RPMI8226 (cell line): ENCODE results near the gene SHOC2.

Experiments
- DNase-seq: peaks from one replicate; pipeline ENCODE4 v3.0.0-alpha.2; 2015

Gene SHOC2

GRCh38 chr10:110919349-110919931 lies at the start of gene SHOC2:
Gene SHOC2 (plus strand): TSS chr10:110919604. CDS start chr10:110964359, 44,755 bp downstream.
- DNase-seq, result peak; percentile 98

- DNase-seq, result no peak
Measured at GRCh38 chr10:110870823-110871297, 48.5 kb upstream of the SHOC2 start.

- DNase-seq, result peak; percentile 91
Measured at GRCh38 chr10:110871298-110872084, 47.9 kb upstream of the SHOC2 start, which contains the start of gene PDCD4. Gene PDCD4 (plus strand): TSS chr10:110871928. CDS start chr10:110876028, 4,100 bp downstream.

- DNase-seq, result peak; percentile 79
Measured at GRCh38 chr10:110872145-110872983, 47.0 kb upstream of the SHOC2 start.

- DNase-seq, result no peak
Measured at GRCh38 chr10:110872984-110873923, 46.1 kb upstream of the SHOC2 start.

GRCh38 chr10:110873951-110874350 lies 45.5 kb upstream of the SHOC2 start:
- no peak for DNase-seq

- DNase-seq, result no peak
Measured at GRCh38 chr10:110876000-110876399, 43.4 kb upstream of the SHOC2 start.

GRCh38 chr10:110876788-110877187 lies 42.6 kb upstream of the SHOC2 start:
- DNase-seq, result no peak

- DNase-seq, result no peak
Measured at GRCh38 chr10:110880012-110880411, 39.4 kb upstream of the SHOC2 start.

GRCh38 chr10:110881247-110881646 lies 38.2 kb upstream of the SHOC2 start:
- DNase-seq, result no peak

GRCh38 chr10:110881905-110882304 lies 37.5 kb upstream of the SHOC2 start:
- no peak for DNase-seq

- DNase-seq, result no peak
Measured at GRCh38 chr10:110883924-110884323, 35.5 kb upstream of the SHOC2 start.

GRCh38 chr10:110885932-110886674 lies 33.3 kb upstream of the SHOC2 start:
- no peak for DNase-seq

- no peak for DNase-seq
Measured at GRCh38 chr10:110887560-110887959, 31.8 kb upstream of the SHOC2 start.

- no peak for DNase-seq
Measured at GRCh38 chr10:110892602-110893288, 26.7 kb upstream of the SHOC2 start.

- DNase-seq, result peak; percentile 49
Measured at GRCh38 chr10:110893559-110894179, 25.7 kb upstream of the SHOC2 start.

GRCh38 chr10:110897184-110897583 lies 22.2 kb upstream of the SHOC2 start:
- DNase-seq, result no peak

- no peak for DNase-seq
Measured at GRCh38 chr10:110898391-110898790, 21.0 kb upstream of the SHOC2 start.

- DNase-seq, result no peak
Measured at GRCh38 chr10:110900983-110901382, 18.4 kb upstream of the SHOC2 start.
